ENCODE results near the gene VPS33A.

VPS33A gene

GRCh38 chr12:122202017-122202416 lies 64.3 kb downstream of the VPS33A start:
- DNase-seq: no peak
- peaks cover 52% of the 10 kb centered on the region for H3K27me3 Mint-ChIP-seq (ENCODE audit: low read depth, poor library complexity)
- H3K36me3 Mint-ChIP-seq (ENCODE audit: low read depth): no peaks in the 10 kb centered on the region
- H3K9me3 Mint-ChIP-seq: no peaks in the 10 kb centered on the region
- H3K4me1 Mint-ChIP-seq: peaks cover 31% of the 10 kb centered on the region
- H3K27ac Mint-ChIP-seq: no peak overlapping the region
- no peak for TF ChIP-seq CTCF (IDR thresholded peaks at IDR 0.05)
- H3K4me3 Mint-ChIP-seq: no peak overlapping the region

- H3K4me3 Mint-ChIP-seq: no peak overlapping the region
- DNase-seq: no peak
- no peak overlapping the region for H3K27ac Mint-ChIP-seq
- no peaks in the 10 kb centered on the region for H3K9me3 Mint-ChIP-seq
- peaks cover 47% of the 10 kb centered on the region for H3K27me3 Mint-ChIP-seq (ENCODE audit: low read depth, poor library complexity)
- no peak for TF ChIP-seq CTCF (IDR thresholded peaks at IDR 0.05)
- H3K4me1 Mint-ChIP-seq: peaks cover 37% of the 10 kb centered on the region
- H3K36me3 Mint-ChIP-seq (ENCODE audit: low read depth): no peaks in the 10 kb centered on the region
Measured at GRCh38 chr12:122201381-122201780, 64.9 kb downstream of the VPS33A start.

- H3K27me3 Mint-ChIP-seq (ENCODE audit: low read depth, poor library complexity): peaks cover 40% of the 10 kb centered on the region
Measured at GRCh38 chr12:122200541-122201175, 65.6 kb downstream of the VPS33A start.

DNA sequence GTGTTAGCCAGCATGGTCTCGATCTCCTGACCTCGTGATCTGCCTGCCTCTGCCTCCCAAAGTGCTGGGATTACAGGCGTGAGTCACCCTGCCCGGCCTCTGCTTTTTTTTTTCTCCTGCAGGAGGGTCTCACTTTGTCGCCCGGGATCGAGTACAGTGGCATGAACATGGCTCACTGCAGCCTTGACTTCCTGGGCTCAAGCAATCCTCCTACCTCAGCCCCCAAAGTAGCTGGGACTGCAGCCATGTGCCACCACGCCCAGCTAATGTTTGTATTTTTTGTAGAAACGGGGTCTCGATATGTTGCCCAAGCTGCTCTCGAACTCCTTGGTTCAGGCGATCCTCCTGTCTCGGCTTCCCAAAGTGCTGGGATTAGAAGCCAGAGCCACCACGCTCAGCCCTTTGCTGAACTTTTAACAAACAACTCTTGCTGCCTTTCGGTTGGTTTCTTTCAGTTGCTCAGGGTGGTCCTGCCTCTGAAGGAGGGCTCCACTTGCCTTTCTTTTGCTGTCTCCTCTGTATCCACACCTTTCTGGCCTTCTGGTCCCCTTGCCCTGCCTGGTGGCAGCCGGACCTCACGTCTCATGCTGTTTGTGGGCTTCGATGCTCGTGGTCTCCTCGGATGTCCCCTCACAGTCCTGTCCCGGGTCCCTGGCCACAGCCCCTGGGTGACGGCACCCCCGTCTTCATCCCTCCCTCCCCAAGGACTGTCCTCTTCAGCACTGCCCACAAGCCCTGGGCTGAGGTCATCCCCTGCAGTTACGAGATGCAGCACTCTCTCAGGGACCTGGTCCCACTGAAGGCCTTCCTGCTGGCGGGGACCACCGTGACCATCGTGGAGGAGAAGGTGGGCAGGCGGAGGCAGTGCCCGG lies 66.6 kb downstream of the VPS33A start:
- no peak overlapping the region for H3K27ac Mint-ChIP-seq
- no peak for TF ChIP-seq CTCF (IDR thresholded peaks at IDR 0.05)
- H3K9me3 Mint-ChIP-seq: peaks cover 14% of the 10 kb centered on the region
- no peak for DNase-seq
- peaks cover 31% of the 10 kb centered on the region for H3K27me3 Mint-ChIP-seq (ENCODE audit: low read depth, poor library complexity)
- H3K36me3 Mint-ChIP-seq (ENCODE audit: low read depth): peaks cover 8% of the 10 kb centered on the region
- H3K4me3 Mint-ChIP-seq: no peak overlapping the region
- H3K4me1 Mint-ChIP-seq: peaks cover 30% of the 10 kb centered on the region

More at GRCh38 chr12:122200541-122201175, 65.6 kb downstream of the VPS33A start:
- DNase-seq: no peak
- Mint-ChIP-seq H3K27ac (no peak overlapping the region), H3K4me1 (peaks cover 37% of the 10 kb centered on the region), H3K9me3 (peaks cover 6% of the 10 kb centered on the region), H3K4me3 (no peak overlapping the region), H3K36me3 (ENCODE audit: low read depth) (peaks cover 5% of the 10 kb centered on the region)
- peak; percentile 28 for TF ChIP-seq CTCF (IDR thresholded peaks at IDR 0.05)

- TF ChIP-seq CTCF (IDR thresholded peaks at IDR 0.05): no peak
- H3K4me1 Mint-ChIP-seq: peaks cover 30% of the 10 kb centered on the region
Measured at GRCh38 chr12:122197612-122197966, 68.7 kb downstream of the VPS33A start.

More at GRCh38 chr12:122197612-122197966, 68.7 kb downstream of the VPS33A start:
- H3K27ac Mint-ChIP-seq: peak overlapping the region; percentile 88
- peaks cover 10% of the 10 kb centered on the region for H3K36me3 Mint-ChIP-seq (ENCODE audit: low read depth)
- H3K27me3 Mint-ChIP-seq (ENCODE audit: low read depth, poor library complexity): peaks cover 18% of the 10 kb centered on the region
- H3K4me3 Mint-ChIP-seq: no peak overlapping the region
- peaks cover 19% of the 10 kb centered on the region for H3K9me3 Mint-ChIP-seq
- no peak for DNase-seq
